HepG2 (cell line): ENCODE results near the gene ACSL5. TPM values are rescaled to one million over a fixed set of nuclear protein-coding genes. Genes with fewer than 3 reads are reported as not detected.

Experiments used
- BCL6 ChIP-seq: IDR thresholded peaks from 2 replicates; pipeline ENCODE4 v1.6.1; 2016; ENCODE audit warnings: missing genetic modification reagents, missing compliant biosample characterization
- CEBPB ChIP-seq: IDR thresholded peaks from 2 replicates; pipeline ENCODE4 v1.6.1; 2011; ENCODE audit warnings: low read depth, low read length, improper control_type of control experiment, borderline replicate concordance
- DMAP1 ChIP-seq: IDR thresholded peaks from 2 replicates; pipeline ENCODE4 v1.6.1; 2016
- GTF2F1 ChIP-seq: fragments of 150-350 bp; IDR thresholded peaks from 2 replicates; pipeline ENCODE4 v1.6.1; 2014; ENCODE audit warnings: low read length
- HMG20A ChIP-seq: IDR thresholded peaks from 2 replicates; pipeline ENCODE4 v1.6.1; 2016; ENCODE audit warnings: borderline replicate concordance
- MAFG ChIP-seq: sonication (generic); formaldehyde crosslinking; IDR thresholded peaks from 2 replicates; pipeline ENCODE4 v1.5.1; 2020; ENCODE audit warnings: mild to moderate bottlenecking, missing genetic modification reagents
- NCOA5 ChIP-seq: sonication (generic); formaldehyde crosslinking; IDR thresholded peaks from 2 replicates; pipeline ENCODE4 v1.4.0; 2020; ENCODE audit warnings: missing genetic modification reagents
- SKI ChIP-seq: fragments of 450-650 bp; IDR thresholded peaks from one replicate; pipeline ENCODE4 v1.6.1; 2018; ENCODE audit warnings: mild to moderate bottlenecking; ENCODE audit not compliant: partially characterized antibody
- TBX3 ChIP-seq: fragments of 450-650 bp; IDR thresholded peaks from 2 replicates; pipeline ENCODE4 v1.6.1; 2017; ENCODE audit warnings: antibody characterized with exemption, mild to moderate bottlenecking, inconsistent platforms, borderline replicate concordance
- THAP11 ChIP-seq: IDR thresholded peaks from 2 replicates; pipeline ENCODE4 v1.6.1; 2016; ENCODE audit warnings: missing biosample characterization, missing genetic modification reagents
- ZNF350 ChIP-seq: sonication (generic); formaldehyde crosslinking; IDR thresholded peaks from 2 replicates; pipeline ENCODE4 v1.4.0; 2020; ENCODE audit warnings: mild to moderate bottlenecking, low read depth, missing genetic modification reagents, borderline replicate concordance
- ZNF441 ChIP-seq: sonication (generic); formaldehyde crosslinking; IDR thresholded peaks from 2 replicates; pipeline ENCODE4 v1.7.0; 2021; ENCODE audit warnings: missing genetic modification reagents, borderline replicate concordance
- ZNF746 ChIP-seq: sonication (generic); formaldehyde crosslinking; IDR thresholded peaks from 2 replicates; pipeline ENCODE4 v1.8.0; 2022; ENCODE audit warnings: mild to moderate bottlenecking, missing genetic modification reagents
- ZNF747 ChIP-seq: sonication (generic); formaldehyde crosslinking; IDR thresholded peaks from 2 replicates; pipeline ENCODE4 v1.8.1; 2023; ENCODE audit warnings: missing genetic modification reagents, mild to moderate bottlenecking, borderline replicate concordance
- ZNF781 ChIP-seq: sonication (generic); formaldehyde crosslinking; IDR thresholded peaks from 2 replicates; pipeline ENCODE4 v1.5.1; 2020; ENCODE audit warnings: borderline replicate concordance, mild to moderate bottlenecking, missing genetic modification reagents; ENCODE audit errors: not compliant biosample characterization
- ZNF83 ChIP-seq: sonication (generic); formaldehyde crosslinking; IDR thresholded peaks from 2 replicates; pipeline ENCODE4 v1.4.0; 2020; ENCODE audit warnings: missing genetic modification reagents, mild to moderate bottlenecking, borderline replicate concordance
- polyA plus RNA-seq, 8 experiments: library from polyadenylated mRNA; depleted of rRNA in 3 of 8; stranded (reverse) in 7 of 8; unstranded in 1 of 8; fragments of >200 nt; fragmentation: Illumina TruSeq in 4 of 8; extraction: Trizol in 4 of 8; gene quantifications; 2 replicates each; pipeline versions ENCODE4 v1.2.1 to v1.2.3, GENCODE V29; 2011 to 2016; ENCODE audit warnings: low read depth in 4 of 8, missing spikeins in 1 of 8, mixed read lengths in 1 of 8; ENCODE audit not compliant: insufficient read depth in 1 of 8
- total RNA-seq, 5 experiments: library from RNA; depleted of rRNA; stranded (reverse); fragments of >200 nt; fragmentation: Illumina TruSeq; extraction: Trizol; gene quantifications; 2 replicates each; pipeline ENCODE4 v1.2.3, GENCODE V29; 2016; ENCODE audit warnings: low read depth in 1 of 5
- TF ChIP-seq, protein P1 (sequence below): sonication (generic); formaldehyde crosslinking; IDR thresholded peaks from 2 replicates; pipeline ENCODE4 v1.4.0; 2020; ENCODE audit warnings: missing genetic modification reagents
- TF ChIP-seq, protein P2 (sequence below): sonication (generic); formaldehyde crosslinking; IDR thresholded peaks from 2 replicates; pipeline ENCODE4 v1.4.0; 2020; ENCODE audit warnings: missing genetic modification reagents
- TF ChIP-seq, protein P3 (sequence below): sonication (generic); formaldehyde crosslinking; IDR thresholded peaks from 2 replicates; pipeline ENCODE4 v1.5.1; 2020; ENCODE audit warnings: missing genetic modification reagents, mild to moderate bottlenecking, borderline replicate concordance
- TF ChIP-seq, protein P4 (sequence below): IDR thresholded peaks from 2 replicates; pipeline ENCODE4 v1.4.0; 2020; ENCODE audit warnings: mild to moderate bottlenecking, missing genetic modification reagents

ACSL5 gene
- total and polyA plus RNA-seq, 2 of the 13 experiments (the other 11 are each of a cell fraction or from before 2014, with no cell fraction given) = 56.4 to 82.5 TPM

DNA sequence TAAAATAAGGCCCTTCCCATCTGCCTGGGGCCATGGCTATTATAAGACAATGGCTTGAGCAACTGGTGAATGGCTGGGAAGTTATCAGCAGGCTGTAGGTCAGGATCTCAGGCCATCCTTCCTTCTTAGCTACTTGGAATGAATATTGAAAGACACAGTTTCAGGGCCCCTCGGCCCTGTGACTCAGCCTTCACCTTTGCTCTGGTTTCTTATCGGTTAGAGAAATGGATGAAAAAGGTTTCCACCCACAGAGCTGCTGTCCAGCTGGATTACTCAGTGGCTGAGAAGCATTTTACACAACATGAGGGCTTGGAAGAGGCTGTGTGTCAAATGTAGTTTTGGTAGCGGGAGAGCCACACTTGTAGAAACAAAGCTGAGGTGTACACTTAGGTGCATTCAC, 9.4 kb downstream of the ACSL5 start (continued):
- TF ChIP-seq, protein P1, sequence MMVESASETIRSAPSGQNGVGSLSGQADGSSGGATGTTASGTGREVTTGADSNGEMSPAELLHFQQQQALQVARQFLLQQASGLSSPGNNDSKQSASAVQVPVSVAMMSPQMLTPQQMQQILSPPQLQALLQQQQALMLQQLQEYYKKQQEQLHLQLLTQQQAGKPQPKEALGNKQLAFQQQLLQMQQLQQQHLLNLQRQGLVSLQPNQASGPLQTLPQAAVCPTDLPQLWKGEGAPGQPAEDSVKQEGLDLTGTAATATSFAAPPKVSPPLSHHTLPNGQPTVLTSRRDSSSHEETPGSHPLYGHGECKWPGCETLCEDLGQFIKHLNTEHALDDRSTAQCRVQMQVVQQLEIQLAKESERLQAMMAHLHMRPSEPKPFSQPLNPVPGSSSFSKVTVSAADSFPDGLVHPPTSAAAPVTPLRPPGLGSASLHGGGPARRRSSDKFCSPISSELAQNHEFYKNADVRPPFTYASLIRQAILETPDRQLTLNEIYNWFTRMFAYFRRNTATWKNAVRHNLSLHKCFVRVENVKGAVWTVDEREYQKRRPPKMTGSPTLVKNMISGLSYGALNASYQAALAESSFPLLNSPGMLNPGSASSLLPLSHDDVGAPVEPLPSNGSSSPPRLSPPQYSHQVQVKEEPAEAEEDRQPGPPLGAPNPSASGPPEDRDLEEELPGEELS (CRISPR knock-in tag) = peak; percentile 37; the same call in 1 of the 2 replicates
- TF ChIP-seq BCL6 (CRISPR knock-in tag) (peak; percentile 16; the same call in 1 of the 2 replicates), ZNF350 (CRISPR knock-in tag) (no peak), ZNF83 (CRISPR knock-in tag) (no peak), CEBPB (peak; percentile 1; the same call in 1 of the 2 replicates), ZNF441 (CRISPR knock-in tag) (no peak), TBX3 (no peak), NCOA5 (CRISPR knock-in tag) (no peak), ZNF746 (CRISPR knock-in tag) (no peak), GTF2F1 (no peak), ZNF781 (CRISPR knock-in tag) (no peak), SKI (no peak), ZNF747 (CRISPR knock-in tag) (no peak), THAP11 (peak; percentile 41), MAFG (no peak), DMAP1 (CRISPR knock-in tag) (no peak), HMG20A (CRISPR knock-in tag) (peak; percentile 45; the same call in 1 of the 2 replicates)
- TF ChIP-seq, protein P2, sequence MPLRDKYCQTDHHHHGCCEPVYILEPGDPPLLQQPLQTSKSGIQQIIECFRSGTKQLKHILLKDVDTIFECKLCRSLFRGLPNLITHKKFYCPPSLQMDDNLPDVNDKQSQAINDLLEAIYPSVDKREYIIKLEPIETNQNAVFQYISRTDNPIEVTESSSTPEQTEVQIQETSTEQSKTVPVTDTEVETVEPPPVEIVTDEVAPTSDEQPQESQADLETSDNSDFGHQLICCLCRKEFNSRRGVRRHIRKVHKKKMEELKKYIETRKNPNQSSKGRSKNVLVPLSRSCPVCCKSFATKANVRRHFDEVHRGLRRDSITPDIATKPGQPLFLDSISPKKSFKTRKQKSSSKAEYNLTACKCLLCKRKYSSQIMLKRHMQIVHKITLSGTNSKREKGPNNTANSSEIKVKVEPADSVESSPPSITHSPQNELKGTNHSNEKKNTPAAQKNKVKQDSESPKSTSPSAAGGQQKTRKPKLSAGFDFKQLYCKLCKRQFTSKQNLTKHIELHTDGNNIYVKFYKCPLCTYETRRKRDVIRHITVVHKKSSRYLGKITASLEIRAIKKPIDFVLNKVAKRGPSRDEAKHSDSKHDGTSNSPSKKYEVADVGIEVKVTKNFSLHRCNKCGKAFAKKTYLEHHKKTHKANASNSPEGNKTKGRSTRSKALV (CRISPR knock-in tag) = no peak
- TF ChIP-seq, protein P3, sequence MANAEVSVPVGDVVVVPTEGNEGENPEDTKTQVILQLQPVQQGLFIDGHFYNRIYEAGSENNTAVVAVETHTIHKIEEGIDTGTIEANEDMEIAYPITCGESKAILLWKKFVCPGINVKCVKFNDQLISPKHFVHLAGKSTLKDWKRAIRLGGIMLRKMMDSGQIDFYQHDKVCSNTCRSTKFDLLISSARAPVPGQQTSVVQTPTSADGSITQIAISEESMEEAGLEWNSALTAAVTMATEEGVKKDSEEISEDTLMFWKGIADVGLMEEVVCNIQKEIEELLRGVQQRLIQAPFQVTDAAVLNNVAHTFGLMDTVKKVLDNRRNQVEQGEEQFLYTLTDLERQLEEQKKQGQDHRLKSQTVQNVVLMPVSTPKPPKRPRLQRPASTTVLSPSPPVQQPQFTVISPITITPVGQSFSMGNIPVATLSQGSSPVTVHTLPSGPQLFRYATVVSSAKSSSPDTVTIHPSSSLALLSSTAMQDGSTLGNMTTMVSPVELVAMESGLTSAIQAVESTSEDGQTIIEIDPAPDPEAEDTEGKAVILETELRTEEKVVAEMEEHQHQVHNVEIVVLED (CRISPR knock-in tag) = 0 out of 2 replicates have a peak, but pooled peaks have one; percentile 23
- TF ChIP-seq, protein P4, sequence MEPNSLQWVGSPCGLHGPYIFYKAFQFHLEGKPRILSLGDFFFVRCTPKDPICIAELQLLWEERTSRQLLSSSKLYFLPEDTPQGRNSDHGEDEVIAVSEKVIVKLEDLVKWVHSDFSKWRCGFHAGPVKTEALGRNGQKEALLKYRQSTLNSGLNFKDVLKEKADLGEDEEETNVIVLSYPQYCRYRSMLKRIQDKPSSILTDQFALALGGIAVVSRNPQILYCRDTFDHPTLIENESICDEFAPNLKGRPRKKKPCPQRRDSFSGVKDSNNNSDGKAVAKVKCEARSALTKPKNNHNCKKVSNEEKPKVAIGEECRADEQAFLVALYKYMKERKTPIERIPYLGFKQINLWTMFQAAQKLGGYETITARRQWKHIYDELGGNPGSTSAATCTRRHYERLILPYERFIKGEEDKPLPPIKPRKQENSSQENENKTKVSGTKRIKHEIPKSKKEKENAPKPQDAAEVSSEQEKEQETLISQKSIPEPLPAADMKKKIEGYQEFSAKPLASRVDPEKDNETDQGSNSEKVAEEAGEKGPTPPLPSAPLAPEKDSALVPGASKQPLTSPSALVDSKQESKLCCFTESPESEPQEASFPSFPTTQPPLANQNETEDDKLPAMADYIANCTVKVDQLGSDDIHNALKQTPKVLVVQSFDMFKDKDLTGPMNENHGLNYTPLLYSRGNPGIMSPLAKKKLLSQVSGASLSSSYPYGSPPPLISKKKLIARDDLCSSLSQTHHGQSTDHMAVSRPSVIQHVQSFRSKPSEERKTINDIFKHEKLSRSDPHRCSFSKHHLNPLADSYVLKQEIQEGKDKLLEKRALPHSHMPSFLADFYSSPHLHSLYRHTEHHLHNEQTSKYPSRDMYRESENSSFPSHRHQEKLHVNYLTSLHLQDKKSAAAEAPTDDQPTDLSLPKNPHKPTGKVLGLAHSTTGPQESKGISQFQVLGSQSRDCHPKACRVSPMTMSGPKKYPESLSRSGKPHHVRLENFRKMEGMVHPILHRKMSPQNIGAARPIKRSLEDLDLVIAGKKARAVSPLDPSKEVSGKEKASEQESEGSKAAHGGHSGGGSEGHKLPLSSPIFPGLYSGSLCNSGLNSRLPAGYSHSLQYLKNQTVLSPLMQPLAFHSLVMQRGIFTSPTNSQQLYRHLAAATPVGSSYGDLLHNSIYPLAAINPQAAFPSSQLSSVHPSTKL = peak; percentile 67
